GM21717 (cell line): Measurements from ENCODE around the gene GUCA1A.
"Not testable (repeated sequence)": the region's sequence is repeated elsewhere in the genome, so short reads cannot be mapped to it uniquely, and the experiment has no call there.

Experiments
- ATAC-seq: cut with Tn5 transposase; IDR thresholded peaks from one replicate; pipeline ENCODE4 v1.9.1; 2021; ENCODE audit warnings: mild to moderate bottlenecking, moderate library complexity; ENCODE audit not compliant: unreplicated experiment

GUCA1A gene

GRCh38 chr6:42142118-42142835, 30.9 kb upstream of the GUCA1A start, which contains the start of gene C6orf132:
Gene C6orf132 (minus strand): TSS chr6:42142620. CDS start chr6:42142444, 176 bp downstream.
- ATAC-seq = no peak

- no peak for ATAC-seq
Measured at GRCh38 chr6:42147138-42147562, 26.0 kb upstream of the GUCA1A start.

- no peak for ATAC-seq
Measured at GRCh38 chr6:42148058-42148457, 25.1 kb upstream of the GUCA1A start.

GRCh38 chr6:42150254-42150653, 22.9 kb upstream of the GUCA1A start:
- ATAC-seq = no peak

- no peak for ATAC-seq
Measured at GRCh38 chr6:42152024-42152423, 21.1 kb upstream of the GUCA1A start.

GRCh38 chr6:42152528-42153213, 20.5 kb upstream of the GUCA1A start:
- not testable (repeated sequence) for ATAC-seq

- ATAC-seq = no peak
Measured at GRCh38 chr6:42153921-42154320, 19.2 kb upstream of the GUCA1A start.

- no peak for ATAC-seq
Measured at GRCh38 chr6:42154461-42155209, 18.5 kb upstream of the GUCA1A start.

- ATAC-seq = no peak
Measured at GRCh38 chr6:42155293-42155692, 17.9 kb upstream of the GUCA1A start.

GRCh38 chr6:42156638-42157037, 16.5 kb upstream of the GUCA1A start:
- no peak for ATAC-seq

GRCh38 chr6:42158011-42158410, 15.2 kb upstream of the GUCA1A start:
- no peak for ATAC-seq

GRCh38 chr6:42158631-42159030, 14.5 kb upstream of the GUCA1A start:
- ATAC-seq = no peak

- no peak for ATAC-seq
Measured at GRCh38 chr6:42159431-42160024, 13.6 kb upstream of the GUCA1A start.

GRCh38 chr6:42162384-42162783, 10.8 kb upstream of the GUCA1A start:
- no peak for ATAC-seq

GRCh38 chr6:42162812-42163211, 10.4 kb upstream of the GUCA1A start:
- no peak for ATAC-seq

- no peak for ATAC-seq
Measured at GRCh38 chr6:42163981-42164380, 9.2 kb upstream of the GUCA1A start.

- ATAC-seq = no peak
Measured at GRCh38 chr6:42165016-42165415, 8.1 kb upstream of the GUCA1A start.

- ATAC-seq = no peak
Measured at GRCh38 chr6:42166444-42167141, 6.6 kb upstream of the GUCA1A start.

- no peak for ATAC-seq
Measured at GRCh38 chr6:42168650-42169049, 4.5 kb upstream of the GUCA1A start.

- ATAC-seq = not testable (repeated sequence)
Measured at GRCh38 chr6:42169780-42170179, 3.4 kb upstream of the GUCA1A start.
